HEK293 (cell line): Measurements from ENCODE around the gene KCNMA1.

Experiments
- CTCF ChIA-PET: fragments of 350-600 bp; formaldehyde crosslinking; extraction: SDS; loops from one replicate; lab custom pipeline; 2021; ENCODE audit warnings: antibody characterized with exemption; lab: Yijun Ruan, JAX
- POLR2A ChIA-PET: fragments of 300-600 bp; formaldehyde crosslinking; extraction: SDS; loops from one replicate; lab custom pipeline; 2020; ENCODE audit warnings: antibody characterized with exemption, inconsistent platforms; lab: Yijun Ruan, JAX
- H3K27ac ChIP-seq: fragments of 200-500 bp; sonication (Bioruptor generic); 2 replicates; pipeline ENCODE4 v1.5.1; 2014; ENCODE audit warnings: low read depth, low read length, control low read depth, inconsistent platforms; ENCODE audit errors: extremely low read depth
- H3K36me3 ChIP-seq, 2 experiments: fragments of 200-500 bp in 1 of 2; sonication (Bioruptor generic) in 1 of 2; 1 replicate in 1 of 2; 2 replicates in 1 of 2; pipeline ENCODE4 v1.5.1; 2014 to 2017; ENCODE audit warnings: inconsistent platforms in 2 of 2, low read length in 2 of 2; ENCODE audit not compliant: control insufficient read depth in 2 of 2, insufficient read depth in 1 of 2
- H3K4me1 ChIP-seq: fragments of 200-500 bp; sonication (Bioruptor generic); 2 replicates; pipeline ENCODE4 v1.5.1; 2014; ENCODE audit warnings: mild to moderate bottlenecking, low read length, inconsistent platforms; ENCODE audit not compliant: control insufficient read depth, insufficient read depth
- H3K4me3 ChIP-seq: 2 replicates; pipeline ENCODE4 v1.5.1; 2011; ENCODE audit warnings: low read depth, mild to moderate bottlenecking, control low read depth, low read length, moderate library complexity
- H3K9me3 ChIP-seq: fragments of 200-500 bp; sonication (Bioruptor generic); 2 replicates; pipeline ENCODE4 v1.5.1; 2014; ENCODE audit warnings: low read depth, low read length, inconsistent platforms; ENCODE audit not compliant: control insufficient read depth, insufficient read depth
- HIC1 ChIP-seq: fragments of 450-650 bp; formaldehyde crosslinking; IDR thresholded peaks from 2 replicates; pipeline ENCODE4 v1.5.1; 2016; ENCODE audit warnings: missing biosample characterization, missing genetic modification characterization
- KLF1 ChIP-seq: fragments of 450-650 bp; formaldehyde crosslinking; IDR thresholded peaks from 2 replicates; pipeline ENCODE4 v1.5.1; 2016; ENCODE audit warnings: missing biosample characterization, missing genetic modification characterization
- KLF16 ChIP-seq: fragments of 450-650 bp; formaldehyde crosslinking; IDR thresholded peaks from 2 replicates; pipeline ENCODE4 v1.5.1; 2017; ENCODE audit warnings: missing biosample characterization, missing genetic modification characterization
- SP3 ChIP-seq: fragments of 450-650 bp; formaldehyde crosslinking; IDR thresholded peaks from 2 replicates; pipeline ENCODE4 v1.5.1; 2016; ENCODE audit warnings: missing biosample characterization, missing genetic modification characterization
- ZBTB17 ChIP-seq: fragments of 450-650 bp; formaldehyde crosslinking; IDR thresholded peaks from 2 replicates; pipeline ENCODE4 v1.5.1; 2016; ENCODE audit warnings: missing biosample characterization, missing genetic modification characterization
- ZBTB6 ChIP-seq: fragments of 450-650 bp; formaldehyde crosslinking; IDR thresholded peaks from 2 replicates; pipeline ENCODE4 v1.5.1; 2017; ENCODE audit warnings: missing biosample characterization, missing genetic modification characterization
- ZEB2 ChIP-seq: fragments of 450-650 bp; formaldehyde crosslinking; IDR thresholded peaks from 2 replicates; pipeline ENCODE4 v1.5.1; 2016; ENCODE audit warnings: missing biosample characterization, missing genetic modification characterization
- ZFP69B ChIP-seq: fragments of 450-650 bp; formaldehyde crosslinking; IDR thresholded peaks from 2 replicates; pipeline ENCODE4 v1.5.1; 2016; ENCODE audit warnings: missing biosample characterization, missing genetic modification characterization
- ZNF133 ChIP-seq: fragments of 450-650 bp; formaldehyde crosslinking; IDR thresholded peaks from 2 replicates; pipeline ENCODE4 v1.5.1; 2016; ENCODE audit warnings: missing biosample characterization, missing genetic modification characterization
- ZNF16 ChIP-seq: fragments of 450-650 bp; formaldehyde crosslinking; IDR thresholded peaks from 2 replicates; pipeline ENCODE4 v1.5.1; 2016; ENCODE audit warnings: low read depth, missing biosample characterization, missing genetic modification characterization
- ZNF214 ChIP-seq: fragments of 450-650 bp; formaldehyde crosslinking; IDR thresholded peaks from 2 replicates; pipeline ENCODE4 v1.5.1; 2017; ENCODE audit warnings: missing biosample characterization, mild to moderate bottlenecking, missing genetic modification characterization, borderline replicate concordance
- ZNF221 ChIP-seq: fragments of 450-650 bp; formaldehyde crosslinking; IDR thresholded peaks from 2 replicates; pipeline ENCODE4 v1.5.1; 2017; ENCODE audit warnings: missing biosample characterization, missing genetic modification characterization, borderline replicate concordance
- ZNF292 ChIP-seq: fragments of 450-650 bp; formaldehyde crosslinking; IDR thresholded peaks from 2 replicates; pipeline ENCODE4 v1.5.1; 2016; ENCODE audit warnings: low read depth, missing biosample characterization, missing genetic modification characterization, borderline replicate concordance
- ZNF324 ChIP-seq: fragments of 450-650 bp; formaldehyde crosslinking; IDR thresholded peaks from 2 replicates; pipeline ENCODE4 v1.5.1; 2016; ENCODE audit warnings: missing biosample characterization, missing genetic modification characterization
- ZNF366 ChIP-seq: fragments of 450-650 bp; formaldehyde crosslinking; conservative IDR thresholded peaks from 2 replicates; pipeline ENCODE4 v1.5.1; 2016; ENCODE audit warnings: missing biosample characterization, missing genetic modification characterization
- ZNF544 ChIP-seq: fragments of 450-650 bp; formaldehyde crosslinking; IDR thresholded peaks from 2 replicates; pipeline ENCODE4 v1.5.0; 2017; ENCODE audit warnings: missing biosample characterization, missing genetic modification characterization
- ZNF621 ChIP-seq: fragments of 450-650 bp; formaldehyde crosslinking; IDR thresholded peaks from 2 replicates; pipeline ENCODE4 v1.5.1; 2017; ENCODE audit warnings: missing biosample characterization, missing genetic modification characterization
- TF ChIP-seq, protein P1 (sequence below): fragments of 450-650 bp; formaldehyde crosslinking; IDR thresholded peaks from 2 replicates; pipeline ENCODE4 v1.5.1; 2016; ENCODE audit warnings: missing biosample characterization, missing genetic modification characterization
- TF ChIP-seq, protein P2 (sequence below): fragments of 450-650 bp; formaldehyde crosslinking; IDR thresholded peaks from 2 replicates; pipeline ENCODE4 v1.5.1; 2016; ENCODE audit warnings: missing biosample characterization, missing genetic modification characterization
- TF ChIP-seq, protein P3 (sequence below): fragments of 450-650 bp; formaldehyde crosslinking; IDR thresholded peaks from 2 replicates; pipeline ENCODE4 v1.5.1; 2017; ENCODE audit warnings: missing biosample characterization, missing genetic modification characterization
- TF ChIP-seq, protein P4 (sequence below): fragments of 450-650 bp; formaldehyde crosslinking; IDR thresholded peaks from 2 replicates; pipeline ENCODE4 v1.5.1; 2016; ENCODE audit warnings: missing biosample characterization, missing genetic modification characterization

KCNMA1 gene

DNA sequence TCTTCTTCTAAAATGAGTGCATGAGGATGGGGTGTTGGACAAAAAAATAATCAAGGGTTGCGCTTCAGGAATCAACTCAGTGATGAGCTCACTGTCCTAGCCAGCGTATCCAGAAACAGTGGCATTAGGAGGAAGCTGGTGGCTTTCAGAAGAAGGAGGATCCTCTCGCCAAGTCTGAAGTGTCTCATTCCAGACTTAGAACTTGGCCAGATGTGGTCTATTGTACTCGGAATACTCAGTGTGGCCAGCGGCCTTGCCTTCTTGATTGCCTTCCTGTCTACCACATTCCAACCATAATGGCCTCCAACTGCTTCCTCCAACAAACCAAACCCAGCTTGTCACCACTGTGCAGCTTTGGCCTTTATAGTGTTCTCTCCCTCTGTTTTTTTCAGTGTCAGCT is 732.4 kb downstream of the KCNMA1 start (continued):
- TF ChIP-seq ZNF324 (tag by site-specific recombination) = no peak
- TF ChIP-seq KLF16 (tag by site-specific recombination) = no peak
- TF ChIP-seq SP3 = no peak
- no peak for TF ChIP-seq ZBTB6 (tag by site-specific recombination)

- TF ChIP-seq, protein P1, sequence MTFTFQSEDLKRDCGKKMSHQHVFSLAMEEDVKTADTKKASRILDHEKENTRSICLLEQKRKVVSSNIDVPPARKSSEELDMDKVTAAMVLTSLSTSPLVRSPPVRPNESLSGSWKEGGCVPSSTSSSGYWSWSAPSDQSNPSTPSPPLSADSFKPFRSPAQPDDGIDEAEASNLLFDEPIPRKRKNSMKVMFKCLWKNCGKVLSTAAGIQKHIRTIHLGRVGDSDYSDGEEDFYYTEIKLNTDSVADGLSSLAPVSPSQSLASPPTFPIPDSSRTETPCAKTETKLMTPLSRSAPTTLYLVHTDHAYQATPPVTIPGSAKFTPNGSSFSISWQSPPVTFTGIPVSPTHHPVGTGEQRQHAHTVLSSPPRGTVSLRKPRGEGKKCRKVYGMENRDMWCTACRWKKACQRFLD = no peak
- TF ChIP-seq ZNF621 (tag by site-specific recombination) = no peak
- no peak for TF ChIP-seq ZNF292 (tag by site-specific recombination)
- TF ChIP-seq ZNF214 (tag by site-specific recombination) = no peak
- no peak for TF ChIP-seq ZFP69B
- TF ChIP-seq ZNF133 (tag by site-specific recombination) = no peak
- TF ChIP-seq, protein P2, sequence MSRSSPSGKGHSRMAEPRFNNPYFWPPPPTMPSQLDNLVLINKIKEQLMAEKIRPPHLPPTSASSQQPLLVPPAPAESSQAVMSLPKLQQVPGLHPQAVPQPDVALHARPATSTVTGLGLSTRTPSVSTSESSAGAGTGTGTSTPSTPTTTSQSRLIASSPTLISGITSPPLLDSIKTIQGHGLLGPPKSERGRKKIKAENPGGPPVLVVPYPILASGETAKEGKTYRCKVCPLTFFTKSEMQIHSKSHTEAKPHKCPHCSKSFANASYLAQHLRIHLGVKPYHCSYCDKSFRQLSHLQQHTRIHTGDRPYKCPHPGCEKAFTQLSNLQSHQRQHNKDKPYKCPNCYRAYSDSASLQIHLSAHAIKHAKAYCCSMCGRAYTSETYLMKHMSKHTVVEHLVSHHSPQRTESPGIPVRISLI = no peak
- no peak for TF ChIP-seq ZNF221
- no peak for TF ChIP-seq ZNF366 (tag by site-specific recombination)
- TF ChIP-seq, protein P3, sequence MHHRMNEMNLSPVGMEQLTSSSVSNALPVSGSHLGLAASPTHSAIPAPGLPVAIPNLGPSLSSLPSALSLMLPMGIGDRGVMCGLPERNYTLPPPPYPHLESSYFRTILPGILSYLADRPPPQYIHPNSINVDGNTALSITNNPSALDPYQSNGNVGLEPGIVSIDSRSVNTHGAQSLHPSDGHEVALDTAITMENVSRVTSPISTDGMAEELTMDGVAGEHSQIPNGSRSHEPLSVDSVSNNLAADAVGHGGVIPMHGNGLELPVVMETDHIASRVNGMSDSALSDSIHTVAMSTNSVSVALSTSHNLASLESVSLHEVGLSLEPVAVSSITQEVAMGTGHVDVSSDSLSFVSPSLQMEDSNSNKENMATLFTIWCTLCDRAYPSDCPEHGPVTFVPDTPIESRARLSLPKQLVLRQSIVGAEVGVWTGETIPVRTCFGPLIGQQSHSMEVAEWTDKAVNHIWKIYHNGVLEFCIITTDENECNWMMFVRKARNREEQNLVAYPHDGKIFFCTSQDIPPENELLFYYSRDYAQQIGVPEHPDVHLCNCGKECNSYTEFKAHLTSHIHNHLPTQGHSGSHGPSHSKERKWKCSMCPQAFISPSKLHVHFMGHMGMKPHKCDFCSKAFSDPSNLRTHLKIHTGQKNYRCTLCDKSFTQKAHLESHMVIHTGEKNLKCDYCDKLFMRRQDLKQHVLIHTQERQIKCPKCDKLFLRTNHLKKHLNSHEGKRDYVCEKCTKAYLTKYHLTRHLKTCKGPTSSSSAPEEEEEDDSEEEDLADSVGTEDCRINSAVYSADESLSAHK (tag by site-specific recombination) = no peak
- TF ChIP-seq, protein P4, sequence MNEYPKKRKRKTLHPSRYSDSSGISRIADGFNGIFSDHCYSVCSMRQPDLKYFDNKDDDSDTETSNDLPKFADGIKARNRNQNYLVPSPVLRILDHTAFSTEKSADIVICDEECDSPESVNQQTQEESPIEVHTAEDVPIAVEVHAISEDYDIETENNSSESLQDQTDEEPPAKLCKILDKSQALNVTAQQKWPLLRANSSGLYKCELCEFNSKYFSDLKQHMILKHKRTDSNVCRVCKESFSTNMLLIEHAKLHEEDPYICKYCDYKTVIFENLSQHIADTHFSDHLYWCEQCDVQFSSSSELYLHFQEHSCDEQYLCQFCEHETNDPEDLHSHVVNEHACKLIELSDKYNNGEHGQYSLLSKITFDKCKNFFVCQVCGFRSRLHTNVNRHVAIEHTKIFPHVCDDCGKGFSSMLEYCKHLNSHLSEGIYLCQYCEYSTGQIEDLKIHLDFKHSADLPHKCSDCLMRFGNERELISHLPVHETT = no peak
- no peak for TF ChIP-seq KLF1 (tag by site-specific recombination)
- no peak for TF ChIP-seq HIC1 (tag by site-specific recombination)
- no peak for TF ChIP-seq ZBTB17 (tag by site-specific recombination)
- no peak for TF ChIP-seq ZNF16 (tag by site-specific recombination)
- no peak for TF ChIP-seq ZEB2 (tag by site-specific recombination)
- TF ChIP-seq ZNF544 = no peak
- ChIA-PET CTCF (interaction anchor here (0.6 to 1.4 kb wide), 10 partner anchors 12 to 726 kb away, joined by 3 to 9 read pairs (median 4); no protein-coding TSS in a partner anchor), POLR2A (no interaction called here)
- H3K36me3 ChIP-seq = no peaks in the 10 kb centered on the region
- H3K27ac ChIP-seq = no peak overlapping the region
- no peaks in the 10 kb centered on the region for H3K4me1 ChIP-seq
- no peaks in the 10 kb centered on the region for H3K9me3 ChIP-seq
- H3K4me3 ChIP-seq = no peak overlapping the region
Measured at GRCh38 chr10:76903387-76903945, 734.1 kb downstream of the KCNMA1 start.
